Left lobe of liver (tissue), 2 donors: ENCODE data around the gene KIF6. TPM values are rescaled to one million over a fixed set of nuclear protein-coding genes. Genes with fewer than 3 reads are reported as not detected.

Experiments used
- ATAC-seq: fragments of 200-7000 bp; cut with Tn5 transposase; one replicate; pipeline ENCODE4 v1.9.1; 2020; ENCODE audit warnings: mild to moderate bottlenecking, moderate library complexity
- DNase-seq: peaks from one replicate; pipeline ENCODE4 v3.0.0-alpha.2; 2020; ENCODE audit warnings: low spot score
- total RNA-seq: library from RNA; stranded (reverse); gene quantifications from one replicate; pipeline ENCODE4 v1.2.1, GENCODE V29; 2021
- donor health status: DM: no; HTN: no; CAD: no; lungs with moderate emphysema.
- donor health status: DM: no; HTN: yes; CAD: no.

The KIF6 gene
- total RNA-seq, 1 donor from 2014 or later, result 0.05 TPM

DNA sequence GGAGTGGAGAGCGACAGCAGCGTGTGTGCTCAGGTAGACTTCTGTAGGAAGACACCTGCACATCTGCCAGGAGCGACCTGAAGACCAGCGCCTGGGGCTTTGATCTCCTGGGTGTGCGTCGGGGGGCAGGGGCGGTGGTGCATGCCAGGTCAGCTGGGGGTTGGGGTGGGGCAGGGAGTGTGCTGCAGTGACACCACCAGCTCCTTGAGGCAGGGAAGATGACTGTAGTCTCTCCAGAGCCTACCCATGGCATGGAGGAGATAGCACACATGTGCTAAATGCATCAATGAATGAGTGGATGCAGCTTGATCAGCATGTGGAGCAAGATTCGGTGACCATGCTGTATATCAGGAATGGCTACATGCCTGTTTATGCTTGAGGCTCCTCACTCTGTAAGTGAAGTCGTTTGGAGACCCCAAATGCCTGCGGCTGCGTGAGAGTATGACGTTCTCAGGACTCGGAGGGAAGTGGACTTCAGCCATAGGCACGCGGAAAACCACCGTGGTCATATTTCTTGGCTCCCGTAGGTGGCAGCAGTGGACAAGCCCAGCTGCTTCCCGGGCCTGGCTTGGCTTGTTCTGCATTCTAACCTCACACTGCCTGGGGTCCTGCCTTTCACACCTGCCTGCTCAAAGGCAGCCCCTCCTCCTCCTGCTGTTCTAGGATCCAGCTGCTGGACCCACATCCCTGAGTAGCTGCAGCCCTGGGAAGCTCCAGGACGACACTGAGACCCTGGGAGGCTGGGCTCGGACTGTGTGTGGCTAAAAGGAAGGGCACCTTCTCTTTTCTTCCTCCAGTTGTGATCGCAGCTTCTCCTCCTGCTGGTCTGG is 363.3 kb downstream of the KIF6 start:
- ATAC-seq, result peak; percentile 97
- DNase-seq, result peak; percentile 63

DNA sequence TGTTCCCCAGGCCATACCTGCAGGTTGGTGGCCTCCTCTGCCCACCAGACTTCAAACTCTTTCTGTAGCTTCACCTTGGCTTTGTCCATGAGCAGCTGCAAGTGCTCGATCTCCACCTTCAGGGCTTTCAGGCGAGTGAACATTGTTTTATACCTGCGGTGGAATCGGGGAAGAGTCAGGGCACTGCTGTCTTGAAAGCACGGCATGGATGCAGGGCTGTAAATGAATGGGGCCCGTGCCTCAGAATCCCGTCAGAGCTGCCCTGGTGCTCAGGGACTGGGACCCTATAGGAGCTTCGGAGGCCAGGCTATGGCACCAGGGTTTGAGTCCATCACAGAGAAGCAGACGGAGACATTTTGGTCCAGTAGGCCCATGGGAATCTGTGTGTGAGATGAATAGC is 364.8 kb downstream of the KIF6 start:
- ATAC-seq, result no peak

GRCh38 chr6:39357998-39358686 is 367.1 kb downstream of the KIF6 start:
- no peak for DNase-seq
- ATAC-seq, result peak; percentile 33

More for the DNA sequence above, 364.8 kb downstream of the KIF6 start:
- no peak for DNase-seq

DNA sequence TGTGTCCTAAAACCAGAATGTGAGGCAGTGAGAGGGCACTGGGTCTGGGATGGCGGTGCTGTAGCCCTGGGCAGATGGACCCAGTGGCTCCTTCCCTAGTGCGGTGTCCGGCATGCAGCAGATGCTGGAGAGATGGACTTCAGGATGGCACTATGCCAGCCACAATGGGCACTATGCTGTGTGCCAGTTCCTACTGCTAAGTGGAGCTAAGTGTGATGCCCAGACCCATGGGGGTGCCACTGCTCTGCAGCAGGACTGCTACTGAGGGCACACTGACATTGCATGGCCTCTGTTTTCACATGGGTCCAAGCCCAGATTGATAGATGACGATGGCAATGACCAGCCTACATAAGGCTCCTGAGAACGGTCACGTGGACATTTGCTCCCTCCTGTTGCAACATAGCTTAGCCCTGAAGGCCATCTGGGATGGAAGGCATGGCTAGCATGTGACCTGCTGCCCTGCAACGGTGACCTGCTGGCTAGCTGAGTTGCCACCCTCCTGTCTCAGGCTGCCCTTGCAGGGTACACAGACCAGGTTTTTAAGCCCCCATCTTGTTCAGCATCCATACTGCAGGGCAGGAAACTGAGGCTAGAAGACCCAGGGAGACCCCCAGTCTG is 371.4 kb downstream of the KIF6 start:
- ATAC-seq, result peak; percentile 69
- no peak for DNase-seq

DNA sequence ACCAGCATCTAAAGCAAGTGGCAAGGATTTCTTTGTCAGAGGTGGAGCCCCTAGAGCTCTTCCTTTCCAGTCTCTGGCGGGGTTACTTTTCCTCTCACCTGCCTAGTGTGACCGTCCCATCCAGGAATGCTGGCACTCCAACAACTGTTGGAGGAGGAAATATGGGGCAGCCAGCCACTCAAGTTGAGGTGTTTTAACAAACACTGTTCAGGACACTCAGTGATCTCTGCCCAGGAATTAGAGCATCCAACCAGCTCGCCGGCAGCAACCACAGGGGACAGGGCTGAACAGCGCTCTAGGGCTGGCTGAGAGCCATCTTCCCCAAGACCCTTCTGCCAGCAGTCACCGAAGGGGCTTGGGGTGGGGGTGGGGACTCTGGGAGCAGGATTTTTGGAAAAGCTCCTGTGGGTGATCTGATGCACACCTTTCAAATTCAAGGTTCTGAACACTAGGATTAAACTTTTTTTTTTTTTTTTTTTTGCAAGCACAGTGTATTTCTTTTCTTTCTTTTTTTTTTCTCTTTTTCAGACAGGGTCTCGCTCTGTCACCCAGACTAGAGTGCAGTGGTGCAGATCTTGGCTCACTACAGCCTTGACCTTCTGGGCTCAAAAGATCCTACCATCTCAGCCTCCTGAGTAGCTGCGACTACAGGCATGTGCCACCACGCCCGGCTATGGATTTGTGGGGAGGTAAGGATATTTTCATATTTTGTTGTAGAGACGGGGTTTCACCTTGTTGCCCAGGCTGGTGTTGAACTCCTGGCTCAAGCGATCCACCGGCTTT is 374.3 kb downstream of the KIF6 start:
- ATAC-seq, result no peak

DNA sequence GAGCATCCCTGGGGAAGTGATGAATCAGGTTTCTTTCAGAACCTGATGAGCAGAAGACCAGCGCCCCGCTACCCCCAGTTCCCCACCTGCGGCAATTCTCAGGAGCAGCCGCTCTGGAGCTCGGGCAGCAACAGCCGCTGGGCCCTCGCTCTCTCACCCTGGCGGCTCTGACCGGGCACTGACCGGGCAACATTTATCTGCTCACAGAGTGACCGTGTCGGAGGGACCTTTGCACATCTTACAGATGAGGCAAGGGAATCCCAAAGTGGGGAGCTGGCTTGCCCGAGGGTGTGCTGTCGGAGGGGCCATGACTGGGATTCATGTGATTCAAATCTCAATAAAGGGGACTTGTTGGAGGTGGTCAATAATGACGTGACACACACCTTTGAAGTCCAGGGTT is 376.5 kb downstream of the KIF6 start:
- ATAC-seq (no peak), DNase-seq (no peak)

More for the DNA sequence above, 374.3 kb downstream of the KIF6 start:
- no peak for DNase-seq

DNA sequence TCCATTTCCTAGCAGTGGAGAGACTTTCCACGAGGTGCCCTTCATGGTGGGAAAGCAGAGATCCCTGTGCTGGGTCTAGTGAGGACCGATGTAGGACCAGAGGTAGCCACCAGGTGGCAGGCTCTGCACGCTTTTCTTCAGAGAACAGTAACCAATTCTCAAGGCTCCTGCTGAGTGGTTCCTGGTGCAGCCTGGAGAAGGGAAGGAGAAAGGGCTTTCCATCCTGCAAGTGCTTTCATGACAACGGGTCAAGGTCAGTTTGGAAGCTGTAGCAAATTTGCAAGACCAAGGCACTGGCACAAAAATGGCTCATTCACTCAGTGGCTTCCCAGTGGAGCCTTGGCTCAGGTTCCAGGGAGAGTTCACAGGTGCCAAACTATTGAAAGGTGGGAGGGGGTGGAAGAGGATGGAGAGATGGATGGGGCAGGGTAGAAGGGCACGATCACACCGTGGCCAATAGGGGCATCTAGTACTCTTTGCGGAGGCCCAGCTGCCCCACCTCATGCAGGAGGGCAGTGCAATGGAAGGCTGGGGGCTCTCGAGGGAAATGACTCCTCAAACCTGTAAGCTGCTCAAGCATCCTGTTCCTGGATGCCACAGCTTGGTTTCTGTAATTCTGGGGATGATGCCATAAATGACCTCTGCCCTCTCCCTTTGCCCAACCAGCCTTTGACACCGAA is 377.2 kb downstream of the KIF6 start:
- DNase-seq (peak; percentile 64), ATAC-seq (peak; percentile 94)

DNA sequence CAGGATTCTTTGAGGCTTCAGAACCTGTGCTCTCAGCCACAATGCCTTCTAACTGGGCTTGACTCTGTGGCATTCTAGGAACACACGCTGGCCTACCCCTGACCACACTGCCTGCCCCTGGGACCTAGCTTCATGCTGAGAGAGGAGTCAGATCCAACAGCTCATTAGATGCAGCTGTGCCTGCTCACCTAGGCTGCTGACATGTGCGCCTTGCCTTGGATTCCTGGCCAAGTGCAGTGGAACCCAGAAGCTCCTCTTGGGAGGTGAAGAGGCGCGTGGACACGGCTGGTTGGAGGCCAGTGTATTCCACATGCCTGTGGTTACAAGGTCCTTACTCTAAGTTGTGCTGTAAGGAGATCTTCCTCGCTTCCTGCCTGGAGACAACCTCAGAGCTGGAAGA is 378.0 kb downstream of the KIF6 start:
- no peak for ATAC-seq
- DNase-seq, result no peak

DNA sequence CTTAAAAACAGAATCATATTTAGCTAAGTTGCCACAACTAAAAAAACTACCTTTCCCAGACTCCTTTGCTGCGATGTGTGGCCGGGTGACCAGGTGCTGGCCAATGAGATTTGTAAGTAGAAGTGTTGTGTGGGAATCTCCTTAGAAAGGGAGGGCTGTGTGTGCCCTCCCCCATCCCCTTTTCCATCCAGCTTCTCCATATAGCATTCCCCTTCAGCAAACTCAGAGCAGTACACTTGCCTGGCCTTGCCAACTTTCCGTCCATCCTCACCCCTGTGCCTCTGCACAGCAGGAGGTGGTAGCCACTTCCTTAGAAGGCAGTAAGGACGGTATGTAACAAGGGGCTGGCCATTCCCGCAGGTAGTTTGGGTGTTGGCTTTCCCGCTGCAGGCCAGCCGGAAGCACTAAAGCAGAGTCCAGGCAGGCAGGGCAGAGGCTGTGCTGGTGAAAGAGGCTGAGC is 380.4 kb downstream of the KIF6 start:
- ATAC-seq, result no peak
- no peak for DNase-seq

- ATAC-seq, result no peak
- DNase-seq, result no peak
These were observed 381.8 kb downstream of the KIF6 start for GRCh38 chr6:39343396-39343870.

GRCh38 chr6:39342692-39343395 is 382.4 kb downstream of the KIF6 start:
- peak; percentile 14 for ATAC-seq
- DNase-seq, result no peak

- DNase-seq (no peak), ATAC-seq (no peak)
These were observed 383.3 kb downstream of the KIF6 start for GRCh38 chr6:39341937-39342336.

- ATAC-seq (no peak), DNase-seq (no peak)
These were observed 383.9 kb downstream of the KIF6 start for GRCh38 chr6:39341352-39341751.

GRCh38 chr6:39339868-39340550 is 385.2 kb downstream of the KIF6 start:
- ATAC-seq (no peak), DNase-seq (no peak)

- DNase-seq (no peak), ATAC-seq (no peak)
These were observed 385.9 kb downstream of the KIF6 start for GRCh38 chr6:39339096-39339867.

- ATAC-seq (no peak), DNase-seq (no peak)
These were observed 386.8 kb downstream of the KIF6 start for GRCh38 chr6:39338397-39338796.

- peak; percentile 18 for ATAC-seq
- DNase-seq, result no peak
These were observed 389.2 kb downstream of the KIF6 start for GRCh38 chr6:39335780-39336545.
